Keratinocyte (primary cell): ENCODE measurements around the gene PLPP1. TPM values are rescaled to one million over a fixed set of nuclear protein-coding genes. Genes with fewer than 3 reads are reported as not detected.

Experiments
- DNase-seq: peaks from one replicate; pipeline ENCODE4 v3.0.0-alpha.2; 2011; ENCODE audit warnings: low read depth, missing footprints, low spot score
- FAIRE-seq: peaks from 2 replicates; lab custom pipeline; 2011; peaks lifted over from hg19 to GRCh38; lab: Jason Lieb, UNC
- H2AFZ ChIP-seq: 2 replicates; pipeline ENCODE4 v1.6.0; 2012; ENCODE audit warnings: low read length, control low read depth, inconsistent platforms; ENCODE audit not compliant: control insufficient read depth
- H3K27ac ChIP-seq: 2 replicates; pipeline ENCODE4 v1.5.1; 2011; ENCODE audit warnings: low read length; ENCODE audit not compliant: control insufficient read depth, insufficient read depth
- H3K27me3 ChIP-seq: 3 replicates; pipeline ENCODE4 v1.6.0; 2011; ENCODE audit warnings: low read length; ENCODE audit not compliant: control insufficient read depth, insufficient read depth; ENCODE audit errors: extremely low read depth
- H3K36me3 ChIP-seq, 2 experiments: 2 replicates in 1 of 2; 3 replicates in 1 of 2; pipeline ENCODE4 v1.5.1; 2011; ENCODE audit warnings: low read length in 2 of 2, mild to moderate bottlenecking in 1 of 2; ENCODE audit not compliant: control insufficient read depth in 2 of 2, insufficient read depth in 2 of 2; ENCODE audit errors: extremely low read depth in 1 of 2
- H3K4me1 ChIP-seq: 3 replicates; pipeline ENCODE4 v1.5.1; 2011; ENCODE audit warnings: low read length; ENCODE audit not compliant: control insufficient read depth, insufficient read depth; ENCODE audit errors: extremely low read depth
- H3K4me2 ChIP-seq: 3 replicates; pipeline ENCODE4 v1.6.0; 2011; ENCODE audit warnings: low read depth, low read length; ENCODE audit not compliant: control insufficient read depth, insufficient read depth; ENCODE audit errors: extremely low read depth
- H3K4me3 ChIP-seq, 3 experiments: fragments of 200-600 bp in 1 of 3; sonication (generic) in 1 of 3; 2 replicates in 2 of 3; 3 replicates in 1 of 3; pipeline ENCODE4 v1.5.1; 2011 to 2016; ENCODE audit warnings: low read length in 3 of 3, mild to moderate bottlenecking in 3 of 3, control low read depth in 2 of 3, inconsistent platforms in 1 of 3, low read depth in 1 of 3, mixed read lengths in 1 of 3, mixed run types in 1 of 3, moderate library complexity in 1 of 3; ENCODE audit not compliant: control insufficient read depth in 2 of 3, insufficient read depth in 2 of 3; ENCODE audit errors: extremely low read depth in 1 of 3
- H3K79me2 ChIP-seq: 2 replicates; pipeline ENCODE4 v1.6.0; 2012; ENCODE audit warnings: low read length; ENCODE audit not compliant: control insufficient read depth, insufficient read depth
- H3K9ac ChIP-seq: 3 replicates; pipeline ENCODE4 v1.6.0; 2011; ENCODE audit warnings: low read length; ENCODE audit not compliant: control insufficient read depth, insufficient read depth; ENCODE audit errors: extremely low read depth
- H3K9me1 ChIP-seq: 3 replicates; pipeline ENCODE4 v1.6.0; 2011; ENCODE audit warnings: low read length; ENCODE audit not compliant: control insufficient read depth, insufficient read depth; ENCODE audit errors: extremely low read depth
- H3K9me3 ChIP-seq: 2 replicates; pipeline ENCODE4 v1.5.1; 2012; ENCODE audit warnings: low read depth, low read length; ENCODE audit not compliant: control insufficient read depth
- H4K20me1 ChIP-seq: 3 replicates; pipeline ENCODE4 v1.6.0; 2011; ENCODE audit warnings: low read length; ENCODE audit not compliant: control insufficient read depth, insufficient read depth; ENCODE audit errors: extremely low read depth
- EZH2 ChIP-seq: IDR thresholded peaks from one replicate; pipeline ENCODE4 v1.6.1; 2012; ENCODE audit warnings: inconsistent platforms, mild to moderate bottlenecking, low read length, moderate library complexity
- dilution Hi-C: fragments of 300-500 bp; cut with MboI; formaldehyde crosslinking; loops from one replicate; pipeline ENCODE4 v1.7.0; 2020; ENCODE audit warnings: low sequenced_read_pairs; ENCODE audit not compliant: extremely low pct_ligation_motif_present
- polyA plus RNA-seq, 5 experiments: library from polyadenylated mRNA; depleted of rRNA in 3 of 5; stranded (reverse) in 3 of 5; stranded (forward) in 1 of 5; unstranded in 1 of 5; fragments of >200 nt; gene quantifications; 1 replicate in 1 of 5; 2 replicates in 3 of 5; 3 replicates in 1 of 5; pipeline versions ENCODE4 v1.2.1 to v1.2.3, GENCODE V29; 2011 to 2012; ENCODE audit warnings: missing spikeins in 2 of 5, low read depth in 1 of 5, low replicate concordance in 1 of 5
- TF ChIP-seq, protein P1 (sequence below), 3 experiments: IDR thresholded peaks in 1 of 3; conservative IDR thresholded peaks in 1 of 3; optimal IDR thresholded peaks in 1 of 3; 2 replicates in 2 of 3; 3 replicates in 1 of 3; pipeline versions ENCODE3 to v1.5.1; 2011; ENCODE audit warnings: low read length in 3 of 3, mild to moderate bottlenecking in 3 of 3, moderate library complexity in 2 of 3, control low read depth in 1 of 3, inconsistent platforms in 1 of 3; ENCODE audit not compliant: insufficient read depth in 2 of 3; ENCODE audit errors: extremely low read depth in 1 of 3

PLPP1 gene
- polyA plus RNA-seq, 1 donor (not counting 4 experiments of a cell fraction or from before 2014, with no cell fraction given): 13.2 TPM

DNA sequence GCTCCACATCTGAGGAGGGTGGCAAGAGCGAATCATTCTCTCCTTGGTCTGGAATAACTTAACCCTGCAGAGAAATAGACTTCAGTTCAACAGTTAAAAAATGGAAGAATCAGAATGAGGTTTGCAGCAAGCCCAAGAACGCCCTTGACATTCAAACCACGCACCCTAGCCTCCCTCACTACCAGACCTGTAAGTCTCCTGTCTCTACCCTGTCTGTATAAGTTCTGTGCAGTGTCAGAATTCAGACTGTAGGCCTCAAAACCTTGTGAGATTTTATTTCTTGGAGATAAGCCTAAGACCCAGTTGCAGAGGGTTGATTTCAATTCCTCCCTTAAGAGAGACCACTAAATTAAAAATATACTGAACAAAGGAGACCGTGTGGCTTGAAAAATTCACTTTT lies 35.8 kb upstream of the PLPP1 start:
- Histone ChIP-seq H3K9me1 (no peaks in the 10 kb centered on the region), H3K9ac (no peak overlapping the region), H3K4me3 (no peak overlapping the region), H3K4me2 (no peak overlapping the region), H3K36me3 (no peaks in the 10 kb centered on the region), H3K4me1 (no peaks in the 10 kb centered on the region), H3K27me3 (no peaks in the 10 kb centered on the region), H2AFZ (no peak overlapping the region), H3K27ac (no peak overlapping the region), H3K9me3 (no peaks in the 10 kb centered on the region), H4K20me1 (no peaks in the 10 kb centered on the region), H3K79me2 (no peaks in the 10 kb centered on the region)
- dilution Hi-C loops: no loop called here
- no peak for TF ChIP-seq EZH2
- TF ChIP-seq, protein P1, sequence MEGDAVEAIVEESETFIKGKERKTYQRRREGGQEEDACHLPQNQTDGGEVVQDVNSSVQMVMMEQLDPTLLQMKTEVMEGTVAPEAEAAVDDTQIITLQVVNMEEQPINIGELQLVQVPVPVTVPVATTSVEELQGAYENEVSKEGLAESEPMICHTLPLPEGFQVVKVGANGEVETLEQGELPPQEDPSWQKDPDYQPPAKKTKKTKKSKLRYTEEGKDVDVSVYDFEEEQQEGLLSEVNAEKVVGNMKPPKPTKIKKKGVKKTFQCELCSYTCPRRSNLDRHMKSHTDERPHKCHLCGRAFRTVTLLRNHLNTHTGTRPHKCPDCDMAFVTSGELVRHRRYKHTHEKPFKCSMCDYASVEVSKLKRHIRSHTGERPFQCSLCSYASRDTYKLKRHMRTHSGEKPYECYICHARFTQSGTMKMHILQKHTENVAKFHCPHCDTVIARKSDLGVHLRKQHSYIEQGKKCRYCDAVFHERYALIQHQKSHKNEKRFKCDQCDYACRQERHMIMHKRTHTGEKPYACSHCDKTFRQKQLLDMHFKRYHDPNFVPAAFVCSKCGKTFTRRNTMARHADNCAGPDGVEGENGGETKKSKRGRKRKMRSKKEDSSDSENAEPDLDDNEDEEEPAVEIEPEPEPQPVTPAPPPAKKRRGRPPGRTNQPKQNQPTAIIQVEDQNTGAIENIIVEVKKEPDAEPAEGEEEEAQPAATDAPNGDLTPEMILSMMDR (optimal IDR thresholded peaks at IDR 0.05 in 1 of 3, IDR thresholded peaks at IDR 0.05 in 1 of 3, conservative IDR thresholded peaks at IDR 0.05 in 1 of 3; ENCODE audit: extremely low read depth in 1 of 3, insufficient read depth in 2 of 3, low read length in 3 of 3): no peak
- FAIRE-seq (no peak), DNase-seq (no peak)

DNA sequence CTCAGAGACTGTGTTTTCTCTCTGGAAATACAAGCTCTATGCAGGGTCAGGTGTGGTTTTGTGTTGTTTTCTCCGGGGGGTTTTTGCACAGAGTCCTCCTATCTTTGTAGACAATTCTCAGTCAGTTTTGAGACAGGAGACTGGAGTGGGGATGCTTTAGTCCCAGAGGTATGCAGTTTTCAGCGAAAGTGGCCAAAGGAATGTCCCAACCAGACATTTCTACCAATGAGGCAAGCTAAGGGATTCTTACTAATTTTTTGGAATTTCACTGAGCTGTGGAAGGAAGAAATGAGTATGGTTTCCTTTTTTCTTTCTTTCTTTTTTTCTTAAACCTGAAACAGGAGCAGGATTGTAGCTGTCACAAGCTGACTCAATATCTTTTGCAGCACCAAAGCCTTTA lies 35.3 kb upstream of the PLPP1 start:
- H3K9ac ChIP-seq: no peak overlapping the region
- dilution Hi-C loops: no loop called here
- no peak for FAIRE-seq

DNA sequence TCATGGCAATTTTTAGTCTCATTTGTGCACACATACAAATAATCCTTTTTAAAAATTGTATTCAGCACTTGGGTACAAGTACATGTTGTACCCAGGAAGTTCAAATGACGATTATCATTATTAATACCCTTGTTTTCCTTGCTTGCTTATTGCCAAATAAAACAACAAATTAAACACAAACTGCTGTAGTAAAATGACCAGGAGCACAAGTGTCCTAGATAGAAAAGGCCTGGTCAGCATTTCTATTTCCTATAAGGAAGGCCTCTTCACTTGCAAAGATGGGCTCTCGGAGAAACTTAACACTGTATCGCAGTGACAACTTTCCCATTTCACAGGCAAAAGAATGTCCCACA lies 34.7 kb upstream of the PLPP1 start:
- H3K4me2 ChIP-seq: no peak overlapping the region
- H4K20me1 ChIP-seq: no peaks in the 10 kb centered on the region
- H3K4me1 ChIP-seq: no peaks in the 10 kb centered on the region
- no peak overlapping the region for H3K9ac ChIP-seq
- H3K4me3 ChIP-seq: no peak overlapping the region
- dilution Hi-C loops: no loop called here
- no peaks in the 10 kb centered on the region for H3K79me2 ChIP-seq
- H3K27me3 ChIP-seq: no peaks in the 10 kb centered on the region
- no peaks in the 10 kb centered on the region for H3K36me3 ChIP-seq
- no peak for FAIRE-seq
- H2AFZ ChIP-seq: no peak overlapping the region
- no peak for DNase-seq
- no peak overlapping the region for H3K27ac ChIP-seq
- H3K9me1 ChIP-seq: no peaks in the 10 kb centered on the region
- no peaks in the 10 kb centered on the region for H3K9me3 ChIP-seq
- TF ChIP-seq EZH2: no peak
- TF ChIP-seq, protein P1 (optimal IDR thresholded peaks at IDR 0.05 in 1 of 3, IDR thresholded peaks at IDR 0.05 in 1 of 3, conservative IDR thresholded peaks at IDR 0.05 in 1 of 3; ENCODE audit: extremely low read depth in 1 of 3, insufficient read depth in 2 of 3, low read length in 3 of 3): no peak

More for the DNA sequence above, 35.3 kb upstream of the PLPP1 start:
- H2AFZ ChIP-seq: no peak overlapping the region
- no peaks in the 10 kb centered on the region for H4K20me1 ChIP-seq
- DNase-seq: no peak
- no peak for TF ChIP-seq EZH2
- H3K9me1 ChIP-seq: no peaks in the 10 kb centered on the region
- no peaks in the 10 kb centered on the region for H3K36me3 ChIP-seq
- H3K79me2 ChIP-seq: no peaks in the 10 kb centered on the region
- no peaks in the 10 kb centered on the region for H3K4me1 ChIP-seq
- H3K27me3 ChIP-seq: no peaks in the 10 kb centered on the region
- no peak overlapping the region for H3K27ac ChIP-seq
- H3K4me2 ChIP-seq: no peak overlapping the region
- no peak overlapping the region for H3K4me3 ChIP-seq
- no peaks in the 10 kb centered on the region for H3K9me3 ChIP-seq
